CD14-positive monocyte (primary cell): ENCODE measurements around the gene PROZ. TPM values are rescaled to one million over a fixed set of nuclear protein-coding genes. Genes with fewer than 3 reads are reported as not detected.

ENCODE experiments used
- DNase-seq, 3 donors: peaks; one replicate each; pipeline ENCODE4 v3.0.0-alpha.2; 2011 to 2022
- H2AFZ ChIP-seq: 2 replicates; pipeline ENCODE4 v1.6.0; 2012; ENCODE audit warnings: mild to moderate bottlenecking, low read depth, low read length, inconsistent platforms; ENCODE audit not compliant: insufficient read depth, poor library complexity, severe bottlenecking
- H3K27ac ChIP-seq, 2 donors: 1 replicate in 1 of 2; 2 replicates in 1 of 2; pipeline ENCODE4 v1.5.1; 2012 to 2013; ENCODE audit warnings: low read length in 2 of 2, control low read depth in 1 of 2, inconsistent platforms in 1 of 2, low read depth in 1 of 2, mild to moderate bottlenecking in 1 of 2
- H3K27me3 ChIP-seq, 2 donors: one replicate each; pipeline versions ENCODE4 v1.6.0 to v1.6.1; 2011 to 2013; ENCODE audit warnings: low read length in 2 of 2; ENCODE audit not compliant: control insufficient read depth in 2 of 2, insufficient read depth in 2 of 2
- H3K36me3 ChIP-seq, 2 donors: replicated peaks in 1 of 2; 1 replicate in 1 of 2; 2 replicates in 1 of 2; pipeline versions ENCODE4 v1.5.1 to v1.6.1; 2012 to 2013; ENCODE audit warnings: low read length in 2 of 2, control low read depth in 1 of 2, inconsistent platforms in 1 of 2, mild to moderate bottlenecking in 1 of 2; ENCODE audit not compliant: insufficient read depth in 2 of 2, control insufficient read depth in 1 of 2
- H3K4me1 ChIP-seq, 2 donors: 1 replicate in 1 of 2; 2 replicates in 1 of 2; pipeline versions ENCODE4 v1.5.1 to v1.6.1; 2012 to 2013; ENCODE audit warnings: low read length in 2 of 2, control low read depth in 1 of 2, inconsistent platforms in 1 of 2, mild to moderate bottlenecking in 1 of 2, moderate library complexity in 1 of 2; ENCODE audit not compliant: insufficient read depth in 2 of 2, control insufficient read depth in 1 of 2
- H3K4me2 ChIP-seq: replicated peaks from 2 replicates; pipeline ENCODE3; 2012; ENCODE audit warnings: low read length, moderate library complexity, mild to moderate bottlenecking; ENCODE audit not compliant: poor library complexity, severe bottlenecking; ENCODE audit errors: extremely low read depth
- H3K4me3 ChIP-seq, 3 experiments: fragments of 200-600 bp in 1 of 3; sonication (generic) in 1 of 3; replicated peaks in 1 of 3; 1 replicate in 2 of 3; 2 replicates in 1 of 3; pipeline ENCODE4 v1.5.1; 2011 to 2013; ENCODE audit warnings: low read length in 3 of 3, mild to moderate bottlenecking in 3 of 3, control low read depth in 2 of 3, low read depth in 2 of 3, inconsistent platforms in 1 of 3, moderate library complexity in 1 of 3
- H3K79me2 ChIP-seq: 2 replicates; pipeline ENCODE4 v1.6.0; 2012; ENCODE audit warnings: mild to moderate bottlenecking, control low read depth, inconsistent platforms, low read length, moderate library complexity; ENCODE audit not compliant: insufficient read depth
- H3K9ac ChIP-seq: 2 replicates; pipeline ENCODE4 v1.6.0; 2017; ENCODE audit warnings: low read length, mild to moderate bottlenecking; ENCODE audit not compliant: insufficient read depth, poor library complexity, severe bottlenecking
- H3K9me3 ChIP-seq, 2 donors: replicated peaks in 1 of 2; 1 replicate in 1 of 2; 2 replicates in 1 of 2; pipeline versions ENCODE4 v1.5.1 to v1.6.1; 2012 to 2013; ENCODE audit warnings: low read length in 2 of 2, control low read depth in 1 of 2; ENCODE audit not compliant: control insufficient read depth in 1 of 2, insufficient read depth in 1 of 2
- H4K20me1 ChIP-seq: 2 replicates; pipeline ENCODE4 v1.6.0; 2012; ENCODE audit warnings: mild to moderate bottlenecking, low read length, control low read depth, moderate library complexity; ENCODE audit not compliant: insufficient read depth
- H3K27ac Mint-ChIP-seq, 7 donors: one replicate each; pipeline ENCODE4 v1.8.0; 2020; ENCODE audit warnings: mild to moderate bottlenecking in 7 of 7, mixed read lengths in 7 of 7, moderate library complexity in 6 of 7, inconsistent platforms in 2 of 7
- H3K27me3 Mint-ChIP-seq, 3 donors: one replicate each; pipeline ENCODE4 v1.8.0; 2021 to 2022; ENCODE audit warnings: low read depth in 3 of 3, mild to moderate bottlenecking in 3 of 3, mixed read lengths in 3 of 3, moderate library complexity in 3 of 3, inconsistent platforms in 1 of 3
- H3K36me3 Mint-ChIP-seq, 2 donors: one replicate each; pipeline ENCODE4 v1.8.0; 2020; ENCODE audit warnings: mixed read lengths in 2 of 2, inconsistent platforms in 1 of 2, mild to moderate bottlenecking in 1 of 2
- H3K4me1 Mint-ChIP-seq: one replicate; pipeline ENCODE4 v1.8.0; 2020; ENCODE audit warnings: mild to moderate bottlenecking, mixed read lengths
- H3K4me3 Mint-ChIP-seq, 2 donors: one replicate each; pipeline ENCODE4 v1.8.0; 2020; ENCODE audit warnings: mild to moderate bottlenecking in 2 of 2, mixed read lengths in 2 of 2, moderate library complexity in 1 of 2
- H3K9me3 Mint-ChIP-seq, 7 donors: one replicate each; pipeline ENCODE4 v1.8.0; 2020 to 2022; ENCODE audit warnings: mixed read lengths in 7 of 7, mild to moderate bottlenecking in 6 of 7, moderate library complexity in 6 of 7, inconsistent platforms in 2 of 7
- CTCF ChIP-seq: fragments of 200-600 bp; IDR thresholded peaks from one replicate; pipeline ENCODE4 v1.8.0; 2022; ENCODE audit warnings: antibody characterized with exemption, mild to moderate bottlenecking
- WGBS: methylation state at CpG from one replicate; pipeline ENCODE4 v1.1.5; 2013; ENCODE audit warnings: missing lambda C conversion rate; ENCODE audit not compliant: insufficient coverage; 5-methylcytosine and 5-hydroxymethylcytosine counted together
- intact Hi-C, 2 donors: fragments of 100-400 bp; cut with micrococcal nuclease; formaldehyde crosslinking; loops; one replicate each; pipeline versions ENCODE4 v1.15.0 to v1.15.1; 2023
- polyA plus RNA-seq, 3 donors: library from polyadenylated mRNA; depleted of rRNA in 1 of 3; unstranded in 2 of 3; stranded (reverse) in 1 of 3; fragments of 300-500 nt in 2 of 3; fragments of >200 nt in 1 of 3; fragmentation: Illumina TruSeq in 2 of 3; gene quantifications; 1 replicate in 2 of 3; 2 replicates in 1 of 3; pipeline ENCODE4 v1.2.3, GENCODE V29; 2012 to 2021

PROZ gene
- polyA plus RNA-seq, 3 donors = not detected

GRCh38 chr13:113114511-113115362, 43.7 kb upstream of the PROZ start:
- H2AFZ ChIP-seq = no peak overlapping the region
- peaks cover 8 to 21% of the 10 kb centered on the region in 2 donors for H3K27me3 ChIP-seq
- intact Hi-C loops = no loop called here
- H3K79me2 ChIP-seq = no peaks in the 10 kb centered on the region
- H3K27ac ChIP-seq = no peak overlapping the region
- no peaks in the 10 kb centered on the region for H3K4me1 ChIP-seq
- no peak overlapping the region for H3K4me3 ChIP-seq
- no peaks in the 10 kb centered on the region for H4K20me1 ChIP-seq
- no peak overlapping the region for H3K4me2 ChIP-seq
- DNase-seq = no peak
- Mint-ChIP-seq H3K4me1 (no peaks in the 10 kb centered on the region), H3K27ac (no peak overlapping the region), H3K9me3 (peaks cover 0 to 7% (median 2%) of the 10 kb centered on the region in 7 donors), H3K4me3 (no peak overlapping the region), H3K27me3 (peaks cover 4 to 16% (median 14%) of the 10 kb centered on the region in 3 donors), H3K36me3 (no peaks in the 10 kb centered on the region)
- no peak for TF ChIP-seq CTCF
- no peak overlapping the region for H3K9ac ChIP-seq
- H3K36me3 ChIP-seq = no peaks in the 10 kb centered on the region
- peaks cover 0 to 1% of the 10 kb centered on the region in 2 donors for H3K9me3 ChIP-seq
- WGBS = 92% methylated on average over 15 of the region's 17 CpGs

GRCh38 chr13:113115363-113116205, 42.9 kb upstream of the PROZ start:
- no peak overlapping the region for H2AFZ ChIP-seq
- no peak for TF ChIP-seq CTCF
- no peak for DNase-seq
- Mint-ChIP-seq H3K4me3 (no peak overlapping the region), H3K9me3 (peaks cover 0 to 3% (median 0%) of the 10 kb centered on the region in 7 donors), H3K36me3 (no peaks in the 10 kb centered on the region), H3K4me1 (no peaks in the 10 kb centered on the region), H3K27me3 (peaks cover 4 to 9% (median 8%) of the 10 kb centered on the region in 3 donors), H3K27ac (no peak overlapping the region)
- no peak overlapping the region for H3K27ac ChIP-seq
- H3K4me2 ChIP-seq = no peak overlapping the region
- no peaks in the 10 kb centered on the region for H3K9me3 ChIP-seq
- H3K4me1 ChIP-seq = no peaks in the 10 kb centered on the region
- H4K20me1 ChIP-seq = no peaks in the 10 kb centered on the region
- intact Hi-C loops = no loop called here
- no peaks in the 10 kb centered on the region for H3K36me3 ChIP-seq
- no peak overlapping the region for H3K4me3 ChIP-seq
- H3K27me3 ChIP-seq = peaks cover 6 to 16% of the 10 kb centered on the region in 2 donors
- H3K9ac ChIP-seq = no peak overlapping the region
- WGBS = 95% methylated on average over 21 of the region's 21 CpGs
- H3K79me2 ChIP-seq = no peaks in the 10 kb centered on the region
